ENCODE data around the gene PDE1A. TPM values are rescaled to one million over a fixed set of nuclear protein-coding genes. Genes with fewer than 3 reads are reported as not detected.

Gene PDE1A
- total RNA-seq, 2 experiments from 2014 or later: not detected

DNA sequence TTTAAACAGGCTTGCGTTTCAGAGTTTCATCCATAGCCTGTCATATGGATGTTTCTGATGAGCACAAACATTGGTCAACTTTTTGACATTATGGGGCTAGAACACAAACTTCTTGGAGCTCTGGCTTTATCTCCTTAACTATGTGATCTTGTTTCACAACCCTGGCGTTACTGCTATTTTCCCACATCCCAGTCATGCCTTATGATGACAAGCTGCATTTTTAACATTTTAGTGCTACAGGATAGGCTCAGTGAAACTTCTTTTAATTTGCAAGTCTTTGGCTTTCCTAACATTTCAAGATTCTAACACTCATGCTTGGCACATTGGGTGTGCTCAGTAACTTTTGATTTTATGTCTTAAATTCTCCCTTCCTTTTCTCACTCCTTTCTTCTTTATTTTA, 21.0 kb upstream of the PDE1A start:
- H3K4me1 Mint-ChIP-seq (ENCODE audit: low read depth): no peaks in the 10 kb centered on the region
- no peaks in the 10 kb centered on the region for H3K36me3 ChIP-seq (ENCODE audit: insufficient read depth, low read length)
- POLR2A ChIA-PET: no interaction called here
- no peaks in the 10 kb centered on the region for H3K27me3 ChIP-seq (ENCODE audit: control insufficient read depth in 1 of 2, insufficient read depth in 2 of 2, low read length in 2 of 2)
- no peaks in the 10 kb centered on the region for H3K9me3 Mint-ChIP-seq
- no peaks in the 10 kb centered on the region for H3K36me3 Mint-ChIP-seq (ENCODE audit: low read depth)
- intact Hi-C loops (cut with DNase I, micrococcal nuclease): no loop called here
- no peaks in the 10 kb centered on the region for H3K4me1 ChIP-seq (ENCODE audit: insufficient read depth, low read length)
- CTCF ChIA-PET: no interaction called here
- no peaks in the 10 kb centered on the region for H3K9me3 ChIP-seq (ENCODE audit: control insufficient read depth in 1 of 2, insufficient read depth in 1 of 2, low read length in 2 of 2)
- ATAC-seq (ENCODE audit: poor library complexity) (no peak), DNase-seq (no peak)
- H3K27me3 Mint-ChIP-seq: no peaks in the 10 kb centered on the region
- H3K4me3 ChIP-seq (ENCODE audit: low read length): no peak overlapping the region
- TF ChIP-seq, protein P1, sequence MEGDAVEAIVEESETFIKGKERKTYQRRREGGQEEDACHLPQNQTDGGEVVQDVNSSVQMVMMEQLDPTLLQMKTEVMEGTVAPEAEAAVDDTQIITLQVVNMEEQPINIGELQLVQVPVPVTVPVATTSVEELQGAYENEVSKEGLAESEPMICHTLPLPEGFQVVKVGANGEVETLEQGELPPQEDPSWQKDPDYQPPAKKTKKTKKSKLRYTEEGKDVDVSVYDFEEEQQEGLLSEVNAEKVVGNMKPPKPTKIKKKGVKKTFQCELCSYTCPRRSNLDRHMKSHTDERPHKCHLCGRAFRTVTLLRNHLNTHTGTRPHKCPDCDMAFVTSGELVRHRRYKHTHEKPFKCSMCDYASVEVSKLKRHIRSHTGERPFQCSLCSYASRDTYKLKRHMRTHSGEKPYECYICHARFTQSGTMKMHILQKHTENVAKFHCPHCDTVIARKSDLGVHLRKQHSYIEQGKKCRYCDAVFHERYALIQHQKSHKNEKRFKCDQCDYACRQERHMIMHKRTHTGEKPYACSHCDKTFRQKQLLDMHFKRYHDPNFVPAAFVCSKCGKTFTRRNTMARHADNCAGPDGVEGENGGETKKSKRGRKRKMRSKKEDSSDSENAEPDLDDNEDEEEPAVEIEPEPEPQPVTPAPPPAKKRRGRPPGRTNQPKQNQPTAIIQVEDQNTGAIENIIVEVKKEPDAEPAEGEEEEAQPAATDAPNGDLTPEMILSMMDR (IDR thresholded peaks at IDR 0.05): no peak
- no peak overlapping the region for H3K27ac Mint-ChIP-seq
- H3K27ac ChIP-seq (ENCODE audit: low read depth in 1 of 2, low read length in 2 of 2): no peak overlapping the region
- no peak overlapping the region for H3K4me3 Mint-ChIP-seq

DNA sequence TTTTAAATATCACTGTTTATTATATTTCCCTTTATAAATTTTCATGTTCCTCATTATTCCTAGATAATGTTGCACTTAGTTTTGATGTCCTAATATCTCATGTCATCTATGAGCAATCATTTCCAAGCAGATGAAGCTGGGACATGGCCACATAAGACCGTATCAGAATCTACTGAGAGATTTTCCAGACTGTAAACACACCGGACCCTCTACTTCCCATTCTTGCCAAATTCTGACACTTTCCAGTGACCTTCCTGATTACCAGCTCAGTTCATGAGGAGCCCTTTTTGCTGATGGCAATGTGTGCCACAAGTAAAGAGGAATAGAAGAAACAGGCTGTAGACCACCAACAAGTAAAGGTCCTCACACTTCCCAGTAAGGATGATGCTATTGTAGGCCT, 20.3 kb upstream of the PDE1A start:
- H3K4me3 Mint-ChIP-seq: no peak overlapping the region
- Histone ChIP-seq H3K36me3 (ENCODE audit: insufficient read depth, low read length) (no peaks in the 10 kb centered on the region), H3K4me1 (ENCODE audit: insufficient read depth, low read length) (no peaks in the 10 kb centered on the region), H3K27me3 (ENCODE audit: control insufficient read depth in 1 of 2, insufficient read depth in 2 of 2, low read length in 2 of 2) (no peaks in the 10 kb centered on the region), H3K9me3 (ENCODE audit: control insufficient read depth in 1 of 2, insufficient read depth in 1 of 2, low read length in 2 of 2) (no peaks in the 10 kb centered on the region), H3K27ac (ENCODE audit: low read depth in 1 of 2, low read length in 2 of 2) (no peak overlapping the region), H3K4me3 (ENCODE audit: low read length) (no peak overlapping the region)
- ATAC-seq (ENCODE audit: poor library complexity) (no peak), DNase-seq (no peak)
- no peaks in the 10 kb centered on the region for H3K9me3 Mint-ChIP-seq
- H3K27ac Mint-ChIP-seq: no peak overlapping the region
- CTCF ChIA-PET: no interaction called here
- intact Hi-C loops (cut with DNase I, micrococcal nuclease): no loop called here
- TF ChIP-seq, protein P1 (IDR thresholded peaks at IDR 0.05): no peak
- H3K4me1 Mint-ChIP-seq (ENCODE audit: low read depth): no peaks in the 10 kb centered on the region
- H3K27me3 Mint-ChIP-seq: no peaks in the 10 kb centered on the region
- H3K36me3 Mint-ChIP-seq (ENCODE audit: low read depth): no peaks in the 10 kb centered on the region
- POLR2A ChIA-PET: no interaction called here

DNA sequence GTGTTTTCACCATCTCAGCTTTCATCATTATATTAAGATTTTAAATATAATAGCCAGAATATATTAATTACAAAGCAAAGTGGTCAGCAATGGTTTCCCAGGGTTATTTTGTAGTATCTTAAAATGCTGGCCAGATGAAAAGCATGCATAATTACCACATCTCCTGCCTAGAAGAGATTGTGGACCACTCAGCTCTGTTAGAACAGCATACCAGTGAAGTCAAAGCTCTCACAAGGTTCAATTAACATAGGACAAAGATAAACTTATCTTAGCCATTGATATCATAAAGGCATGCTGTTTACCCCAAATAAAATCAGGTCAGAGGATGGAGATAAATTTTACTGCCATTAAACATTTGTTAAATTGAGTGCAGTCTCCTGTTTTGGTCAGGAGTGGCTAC, 19.3 kb upstream of the PDE1A start:
- no peaks in the 10 kb centered on the region for H3K9me3 Mint-ChIP-seq
- intact Hi-C loops (cut with DNase I, micrococcal nuclease): no loop called here
- no peak for ATAC-seq (ENCODE audit: poor library complexity)
- no peaks in the 10 kb centered on the region for H3K27me3 Mint-ChIP-seq
- H3K27me3 ChIP-seq (ENCODE audit: control insufficient read depth in 1 of 2, insufficient read depth in 2 of 2, low read length in 2 of 2): no peaks in the 10 kb centered on the region
- no peaks in the 10 kb centered on the region for H3K36me3 Mint-ChIP-seq (ENCODE audit: low read depth)
- no peak overlapping the region for H3K4me3 Mint-ChIP-seq
- H3K27ac Mint-ChIP-seq: no peak overlapping the region
- no peak overlapping the region for H3K27ac ChIP-seq (ENCODE audit: low read depth in 1 of 2, low read length in 2 of 2)
- H3K4me1 ChIP-seq (ENCODE audit: insufficient read depth, low read length): no peaks in the 10 kb centered on the region
- no peaks in the 10 kb centered on the region for H3K36me3 ChIP-seq (ENCODE audit: insufficient read depth, low read length)
- H3K4me1 Mint-ChIP-seq (ENCODE audit: low read depth): no peaks in the 10 kb centered on the region
- no peak overlapping the region for H3K4me3 ChIP-seq (ENCODE audit: low read length)
- no peak for DNase-seq
- CTCF ChIA-PET: interaction anchor here (0.6 kb wide), 1 partner anchor 21 kb away, joined by 4 read pairs; no protein-coding TSS in a partner anchor
- H3K9me3 ChIP-seq (ENCODE audit: control insufficient read depth in 1 of 2, insufficient read depth in 1 of 2, low read length in 2 of 2): no peaks in the 10 kb centered on the region
- TF ChIP-seq, protein P1 (IDR thresholded peaks at IDR 0.05): no peak
- POLR2A ChIA-PET: no interaction called here
